GM23248 (cell line): ENCODE data around the gene STEAP2. TPM values are rescaled to one million over a fixed set of nuclear protein-coding genes. Genes with fewer than 3 reads are reported as not detected.

Experiments
- DNase-seq: peaks from one replicate; pipeline ENCODE4 v3.0.0-alpha.2; 2015
- H2AFZ ChIP-seq: fragments of 200-600 bp; sonication (generic); 2 replicates; pipeline ENCODE4 v1.6.1; 2016; ENCODE audit warnings: antibody characterized with exemption
- H3F3A ChIP-seq: fragments of 200-600 bp; sonication (generic); 2 replicates; pipeline ENCODE4 v1.6.1; 2016; ENCODE audit warnings: mild to moderate bottlenecking, antibody characterized with exemption, mixed run types; ENCODE audit not compliant: insufficient read depth
- H3K27ac ChIP-seq: fragments of 200-600 bp; sonication (generic); 2 replicates; pipeline ENCODE4 v1.5.1; 2016; ENCODE audit warnings: mild to moderate bottlenecking
- H3K27me3 ChIP-seq: fragments of 200-600 bp; sonication (generic); replicated peaks from 2 replicates; pipeline ENCODE4 v1.6.1; 2016; ENCODE audit warnings: mild to moderate bottlenecking; ENCODE audit not compliant: insufficient read depth
- H3K36me3 ChIP-seq: fragments of 200-600 bp; sonication (generic); 2 replicates; pipeline ENCODE4 v1.6.1; 2016; ENCODE audit warnings: low read depth, mild to moderate bottlenecking
- H3K4me1 ChIP-seq: fragments of 200-600 bp; sonication (generic); 2 replicates; pipeline ENCODE4 v1.6.1; 2016; ENCODE audit warnings: mild to moderate bottlenecking; ENCODE audit not compliant: insufficient read depth
- H3K4me2 ChIP-seq: fragments of 200-600 bp; sonication (generic); one replicate; pipeline ENCODE4 v1.6.1; 2016; ENCODE audit warnings: mild to moderate bottlenecking; ENCODE audit not compliant: unreplicated experiment
- H3K4me3 ChIP-seq: fragments of 200-600 bp; sonication (generic); 2 replicates; pipeline ENCODE4 v1.5.1; 2016; ENCODE audit warnings: mild to moderate bottlenecking
- H3K79me2 ChIP-seq: fragments of 200-600 bp; sonication (generic); 2 replicates; pipeline ENCODE4 v1.6.1; 2016; ENCODE audit warnings: mild to moderate bottlenecking; ENCODE audit not compliant: insufficient read depth
- H3K9ac ChIP-seq: fragments of 200-600 bp; sonication (generic); 2 replicates; pipeline ENCODE4 v1.6.1; 2016; ENCODE audit warnings: mild to moderate bottlenecking
- H3K9me2 ChIP-seq: fragments of 200-600 bp; sonication (generic); 2 replicates; pipeline ENCODE4 v1.6.1; 2016; ENCODE audit warnings: mixed run types, mild to moderate bottlenecking, moderate library complexity; ENCODE audit not compliant: insufficient read depth
- H3K9me3 ChIP-seq: fragments of 200-600 bp; sonication (generic); one replicate; pipeline ENCODE4 v1.6.1; 2017; ENCODE audit warnings: low read depth
- H4K20me1 ChIP-seq: fragments of 200-600 bp; sonication (generic); 2 replicates; pipeline ENCODE4 v1.6.0; 2016; ENCODE audit not compliant: insufficient read depth
- EZH2 ChIP-seq: fragments of 200-600 bp; sonication (generic); IDR thresholded peaks from 2 replicates; pipeline ENCODE4 v1.6.1; 2018; ENCODE audit warnings: antibody characterized with exemption, mild to moderate bottlenecking; ENCODE audit not compliant: insufficient read depth, poor library complexity, severe bottlenecking
- EZH2phosphoT487 ChIP-seq: fragments of 200-600 bp; sonication (generic); IDR thresholded peaks from 2 replicates; pipeline ENCODE4 v1.6.1; 2018; ENCODE audit warnings: antibody characterized with exemption, moderate library complexity, mild to moderate bottlenecking, low read depth; ENCODE audit not compliant: insufficient read depth
- WGBS, 2 experiments: methylation state at CpG; one replicate each; pipeline ENCODE4 v1.1.6; 2015 to 2017; ENCODE audit warnings: low lambda C conversion rate in 2 of 2, low coverage in 1 of 2; ENCODE audit errors: missing lambda C conversion rate in 2 of 2; 5-methylcytosine and 5-hydroxymethylcytosine counted together
- in situ Hi-C: fragments of 300-500 bp; cut with MboI; formaldehyde crosslinking; loops from 2 replicates; pipeline ENCODE4 v1.15.0; 2020
- polyA plus RNA-seq: library from polyadenylated mRNA; unstranded; fragments of >200 nt; fragmentation: Nextera tagmentation; extraction: Ambion mirVana; gene quantifications from 2 replicates; pipeline ENCODE4 v1.2.1, GENCODE V29; 2016
- total RNA-seq: library from RNA; depleted of rRNA; stranded (reverse); fragments of >200 nt; shearing (Covaris generic); gene quantifications from 2 replicates; pipeline ENCODE4 v1.2.3, GENCODE V29; 2014

STEAP2 gene
- total and polyA plus RNA-seq, 2 experiments from 2014 or later, result 19.2 to 28.3 TPM

- H3K9me2 ChIP-seq, result no peaks in the 10 kb centered on the region
- TF ChIP-seq EZH2 (no peak), EZH2phosphoT487 (no peak)
- no peak overlapping the region for H2AFZ ChIP-seq
- H3K4me3 ChIP-seq, result no peak overlapping the region
- H3F3A ChIP-seq, result peaks cover 36% of the 10 kb centered on the region
- H3K27ac ChIP-seq, result no peak overlapping the region
- peaks cover 37% of the 10 kb centered on the region for H3K4me1 ChIP-seq
- H3K36me3 ChIP-seq, result no peaks in the 10 kb centered on the region
- H4K20me1 ChIP-seq, result no peaks in the 10 kb centered on the region
- H3K9me3 ChIP-seq, result no peaks in the 10 kb centered on the region
- H3K27me3 ChIP-seq, result no peaks in the 10 kb centered on the region
- 98 to 100% methylated on average over 4 of the region's 4 CpGs for WGBS, 2 experiments
- in situ Hi-C loops, result no loop called here
- DNase-seq, result no peak
- H3K79me2 ChIP-seq, result no peaks in the 10 kb centered on the region
- no peak overlapping the region for H3K4me2 ChIP-seq
- no peak overlapping the region for H3K9ac ChIP-seq
Observed at GRCh38 chr7:90175667-90176066, 35.9 kb upstream of the STEAP2 start.

DNA sequence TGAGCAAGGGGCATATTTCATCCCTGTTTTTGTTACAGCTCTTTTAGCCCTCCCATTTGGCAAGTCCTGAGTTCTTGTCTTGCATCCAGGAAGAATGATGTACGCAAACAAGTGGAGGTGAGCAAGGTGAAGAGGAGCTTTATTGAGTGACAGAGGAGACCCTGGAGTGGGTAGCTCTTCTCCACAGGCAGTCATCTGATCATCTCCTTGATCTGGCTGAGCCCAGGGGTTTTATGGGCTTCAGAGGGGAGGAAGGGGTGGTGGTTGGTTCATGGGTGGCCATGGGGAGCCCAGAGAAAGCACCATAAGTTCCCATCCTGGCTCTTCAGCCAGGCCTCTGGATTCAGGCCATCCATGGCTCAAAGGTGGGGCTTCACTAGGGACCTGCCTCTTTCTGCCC is 35.3 kb upstream of the STEAP2 start:
- DNase-seq, result no peak
- Histone ChIP-seq H3K27me3 (no peaks in the 10 kb centered on the region), H3K79me2 (no peaks in the 10 kb centered on the region), H4K20me1 (no peaks in the 10 kb centered on the region), H3K9me2 (no peaks in the 10 kb centered on the region), H3F3A (peaks cover 41% of the 10 kb centered on the region), H3K27ac (no peak overlapping the region), H2AFZ (no peak overlapping the region), H3K4me3 (no peak overlapping the region), H3K9ac (no peak overlapping the region), H3K9me3 (no peaks in the 10 kb centered on the region), H3K36me3 (no peaks in the 10 kb centered on the region), H3K4me1 (peaks cover 41% of the 10 kb centered on the region), H3K4me2 (no peak overlapping the region)
- in situ Hi-C loops, result no loop called here
- 95 to 97% methylated on average over 1 of the region's 1 CpG for WGBS, 2 experiments
- TF ChIP-seq EZH2phosphoT487 (no peak), EZH2 (no peak)

DNA sequence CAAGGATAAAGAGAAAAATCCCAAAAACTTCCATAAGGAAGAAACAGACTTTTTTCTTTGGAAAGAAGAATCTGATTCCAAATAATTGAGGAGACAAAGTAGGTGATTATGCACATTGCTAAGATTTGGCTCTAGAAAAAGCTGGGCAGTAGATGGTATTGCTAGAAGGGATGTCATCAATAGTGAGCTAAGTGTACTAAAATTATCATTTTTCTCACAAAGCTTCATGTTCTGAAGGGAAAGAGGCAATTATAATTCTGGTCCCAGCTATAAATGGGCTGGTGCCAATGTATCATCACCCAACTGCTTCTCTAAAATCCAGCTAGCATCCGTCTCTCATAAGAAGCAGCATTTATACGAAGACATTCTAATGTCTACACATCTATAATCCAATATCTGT is 33.4 kb upstream of the STEAP2 start:
- 67 to 69% methylated on average over 2 of the region's 2 CpGs for WGBS, 2 experiments

GRCh38 chr7:90178679-90179278 is 32.8 kb upstream of the STEAP2 start:
- Histone ChIP-seq H3K4me2 (peak overlapping the region; percentile 60), H3K27me3 (no peaks in the 10 kb centered on the region), H3K27ac (peak overlapping the region; percentile 93), H3K9ac (peak overlapping the region; percentile 58), H2AFZ (peak overlapping the region; percentile 61), H3K4me3 (peak overlapping the region; percentile 42), H3K4me1 (peaks cover 41% of the 10 kb centered on the region), H3K9me3 (no peaks in the 10 kb centered on the region), H3K36me3 (no peaks in the 10 kb centered on the region), H4K20me1 (no peaks in the 10 kb centered on the region), H3K9me2 (no peaks in the 10 kb centered on the region), H3F3A (peaks cover 42% of the 10 kb centered on the region), H3K79me2 (no peaks in the 10 kb centered on the region)
- in situ Hi-C loops, result no loop called here
- 7 to 8% methylated on average over 6 of the region's 6 CpGs for WGBS, 2 experiments
- peak; percentile 95 for DNase-seq
- TF ChIP-seq EZH2phosphoT487, result no peak
- no peak for TF ChIP-seq EZH2

More for the DNA sequence above, 33.4 kb upstream of the STEAP2 start:
- DNase-seq, result peak; percentile 8
- Histone ChIP-seq H3K9me2 (no peaks in the 10 kb centered on the region), H3K27me3 (no peaks in the 10 kb centered on the region), H3K4me2 (peak overlapping the region; percentile 60), H3F3A (peaks cover 42% of the 10 kb centered on the region), H3K36me3 (no peaks in the 10 kb centered on the region), H4K20me1 (no peaks in the 10 kb centered on the region), H3K9ac (peak overlapping the region; percentile 58), H2AFZ (peak overlapping the region; percentile 61; the same call in 1 of the 2 replicates), H3K79me2 (no peaks in the 10 kb centered on the region), H3K4me3 (peak overlapping the region; percentile 42), H3K9me3 (no peaks in the 10 kb centered on the region), H3K27ac (peak overlapping the region; percentile 93), H3K4me1 (peaks cover 41% of the 10 kb centered on the region)
- no peak for TF ChIP-seq EZH2
- no peak for TF ChIP-seq EZH2phosphoT487
- in situ Hi-C loops, result no loop called here
